Activated CD8-positive, alpha-beta T cell treated with anti-CD3 and anti-CD28 coated beads for 36 hours (primary cell): Measurements from ENCODE around the gene ZNF442. TPM values are rescaled to one million over a fixed set of nuclear protein-coding genes. Genes with fewer than 3 reads are reported as not detected.

ENCODE experiments used
- ATAC-seq: fragments of 200-7000 bp; cut with Tn5 transposase; one replicate; pipeline ENCODE4 v1.10.0; 2021; ENCODE audit warnings: mild to moderate bottlenecking, moderate library complexity
- CTCF ChIA-PET: fragments of 350-600 bp; sonication (Branson Sonifier 250); formaldehyde crosslinking; loops from one replicate; lab custom pipeline; 2021; ENCODE audit warnings: antibody characterized with exemption; lab: Charles Lee
- POLR2A ChIA-PET: fragments of 350-600 bp; sonication (Branson Sonifier 250); formaldehyde crosslinking; loops from one replicate; lab custom pipeline; 2021; ENCODE audit warnings: antibody characterized with exemption; lab: Charles Lee
- DNase-seq: peaks from one replicate; pipeline ENCODE4 v3.0.0-alpha.2; 2020
- H3K27ac Mint-ChIP-seq: one replicate; pipeline ENCODE4 v1.8.0; 2021; ENCODE audit warnings: mild to moderate bottlenecking, mixed read lengths
- H3K27me3 Mint-ChIP-seq: one replicate; pipeline ENCODE4 v1.8.0; 2021; ENCODE audit warnings: mixed read lengths
- H3K36me3 Mint-ChIP-seq: one replicate; pipeline ENCODE4 v1.8.0; 2021; ENCODE audit warnings: low read depth, mixed read lengths
- H3K4me1 Mint-ChIP-seq: one replicate; pipeline ENCODE4 v1.8.0; 2021; ENCODE audit warnings: low read depth, mixed read lengths
- H3K4me3 Mint-ChIP-seq: one replicate; pipeline ENCODE4 v1.8.0; 2021; ENCODE audit warnings: mild to moderate bottlenecking, moderate library complexity, mixed read lengths
- H3K9me3 Mint-ChIP-seq: one replicate; pipeline ENCODE4 v1.8.0; 2021; ENCODE audit warnings: mixed read lengths
- CTCF ChIP-seq: fragments of 200-600 bp; IDR thresholded peaks from one replicate; pipeline ENCODE4 v1.8.0; 2022; ENCODE audit warnings: antibody characterized with exemption, mild to moderate bottlenecking
- intact Hi-C: fragments of 100-400 bp; cut with micrococcal nuclease; formaldehyde crosslinking; loops from one replicate; pipeline ENCODE4 v1.10.0; 2022
- total RNA-seq, 2 experiments: library from RNA; stranded (reverse); gene quantifications; one replicate each; pipeline ENCODE4 v1.2.3, GENCODE V29; 2021

ZNF442 gene
- total RNA-seq, 2 experiments from 2014 or later = 1.5 to 1.8 TPM

GRCh38 chr19:12333162-12334159 is 32.0 kb downstream of the ZNF442 start, which contains the start of gene ZNF563:
Gene ZNF563, minus strand, starts transcription at chr19:12333633. Its CDS starts 151 bp downstream, at chr19:12333482.
- intact Hi-C loops = loop anchor here (5.0 kb wide), 1 partner anchor 41 kb away; the partner anchor contains the start of gene ZNF44
- POLR2A ChIA-PET = interaction anchor here (0.6 to 3.5 kb wide), 19 partner anchors 11 to 460 kb away, joined by 3 to 25 read pairs (median 4); partner anchors contain the start of genes ZNF136, ZNF44 and ZNF442
- peaks cover 34% of the 10 kb centered on the region for H3K4me1 Mint-ChIP-seq
- no peak for TF ChIP-seq CTCF
- peaks cover 5% of the 10 kb centered on the region for H3K36me3 Mint-ChIP-seq
- peak; percentile 91 for ATAC-seq
- H3K27ac Mint-ChIP-seq = peak within 1 kb of the TSS; percentile 97
- H3K27me3 Mint-ChIP-seq = no peaks in the 10 kb centered on the region
- peak; percentile 100 for DNase-seq
- H3K9me3 Mint-ChIP-seq = no peaks in the 10 kb centered on the region
- CTCF ChIA-PET = interaction anchor here (0.8 to 1.7 kb wide), 7 partner anchors 8 to 243 kb away, joined by 3 to 5 read pairs (median 3); partner anchors contain the start of genes ZNF44 and ZNF442
- H3K4me3 Mint-ChIP-seq = peak within 1 kb of the TSS; percentile 88

- peaks cover 39% of the 10 kb centered on the region for H3K4me1 Mint-ChIP-seq
- peak overlapping the region; percentile 97 for H3K27ac Mint-ChIP-seq
- DNase-seq = peak; percentile 97
- TF ChIP-seq CTCF = no peak
- POLR2A ChIA-PET = interaction anchor here (0.7 to 3.5 kb wide), 5 partner anchors 37 to 460 kb away, joined by 4 to 25 read pairs (median 10); partner anchors contain the start of genes JUNB and ZNF44
- CTCF ChIA-PET = interaction anchor here (1.0 kb wide), 1 partner anchor 34 kb away, joined by 5 read pairs; the partner anchor contains the start of gene ZNF442
- intact Hi-C loops = loop anchor here (5.0 kb wide), 1 partner anchor 39 kb away; the partner anchor contains the start of gene ZNF44
- H3K27me3 Mint-ChIP-seq = no peaks in the 10 kb centered on the region
- ATAC-seq = peak; percentile 72
- H3K36me3 Mint-ChIP-seq = peaks cover 8% of the 10 kb centered on the region
- H3K9me3 Mint-ChIP-seq = no peaks in the 10 kb centered on the region
- peak overlapping the region; percentile 88 for H3K4me3 Mint-ChIP-seq
These were observed 34.1 kb downstream of the ZNF442 start for GRCh38 chr19:12331211-12331941.

GRCh38 chr19:12330340-12330739 is 35.1 kb downstream of the ZNF442 start:
- peaks cover 15% of the 10 kb centered on the region for H3K36me3 Mint-ChIP-seq
- no peak for TF ChIP-seq CTCF
- no peaks in the 10 kb centered on the region for H3K9me3 Mint-ChIP-seq
- ChIA-PET CTCF (no interaction called here), POLR2A (interaction anchor here (1.4 to 3.5 kb wide), 2 partner anchors 36 to 40 kb away, joined by 4 to 25 read pairs; partner anchors contain the start of gene ZNF44)
- ATAC-seq = no peak
- peak overlapping the region; percentile 88 for H3K4me3 Mint-ChIP-seq
- peaks cover 48% of the 10 kb centered on the region for H3K4me1 Mint-ChIP-seq
- DNase-seq = no peak
- intact Hi-C loops = loop anchor here (5.0 kb wide), 1 partner anchor 38 kb away; the partner anchor contains the start of gene ZNF44
- H3K27me3 Mint-ChIP-seq = no peaks in the 10 kb centered on the region
- peak overlapping the region; percentile 97 for H3K27ac Mint-ChIP-seq

GRCh38 chr19:12325690-12326089 is 39.8 kb downstream of the ZNF442 start:
- no peak for ATAC-seq
- DNase-seq = no peak
- CTCF ChIA-PET = interaction anchor here (1.2 kb wide), 1 partner anchor 9 kb away, joined by 3 read pairs; no protein-coding TSS in a partner anchor

More at GRCh38 chr19:12325690-12326089, 39.8 kb downstream of the ZNF442 start:
- Mint-ChIP-seq H3K9me3 (peaks cover 9% of the 10 kb centered on the region), H3K27ac (no peak overlapping the region), H3K4me3 (no peak overlapping the region), H3K36me3 (peaks cover 38% of the 10 kb centered on the region), H3K4me1 (peaks cover 25% of the 10 kb centered on the region), H3K27me3 (no peaks in the 10 kb centered on the region)
- no peak for TF ChIP-seq CTCF
- POLR2A ChIA-PET = interaction anchor here (0.5 to 1.1 kb wide), 2 partner anchors 28 to 50 kb away, joined by 3 read pairs; no protein-coding TSS in a partner anchor
- intact Hi-C loops = no loop called here
